ENCODE results near the gene ST6GALNAC3.

DNA sequence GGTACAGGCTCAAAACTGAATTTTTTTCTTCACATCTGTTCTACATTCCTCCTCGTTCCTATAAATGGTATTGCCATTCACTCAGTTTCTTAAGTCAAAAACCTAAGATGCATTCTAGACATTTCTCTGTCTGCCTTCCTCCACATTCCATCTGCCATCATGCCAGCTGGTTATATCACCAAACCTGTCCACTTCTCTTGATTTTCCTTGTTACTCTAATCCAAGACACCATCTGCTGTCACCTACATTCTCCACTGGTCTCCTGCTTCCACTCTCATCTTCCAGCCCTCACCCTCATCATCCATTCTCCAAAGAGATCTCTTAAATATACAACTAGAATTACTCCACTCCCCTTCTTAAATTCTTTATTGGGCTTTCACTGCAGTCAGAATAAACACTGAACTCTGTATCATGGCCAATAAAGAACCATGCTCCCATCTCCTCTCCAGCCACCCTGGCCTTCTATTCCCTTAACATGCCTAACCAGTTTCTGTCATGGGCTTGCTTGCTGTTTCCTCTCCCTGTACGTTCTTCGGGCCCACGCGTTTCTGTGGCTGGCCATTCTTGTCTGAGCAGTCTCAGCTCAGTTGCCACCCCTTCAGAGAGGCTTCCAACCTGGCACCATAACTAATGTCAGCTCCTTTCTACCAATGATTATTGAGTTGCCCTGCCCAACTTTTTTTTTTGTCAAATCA is 278.3 kb downstream of the ST6GALNAC3 start:
- TF ChIP-seq POLR2A (IDR thresholded peaks at IDR 0.05) (no peak), POLR2AphosphoS5 (IDR thresholded peaks at IDR 0.05) (no peak), EP300 (IDR thresholded peaks at IDR 0.05; ENCODE audit: low read depth) (no peak)
- TF ChIP-seq, protein P1, sequence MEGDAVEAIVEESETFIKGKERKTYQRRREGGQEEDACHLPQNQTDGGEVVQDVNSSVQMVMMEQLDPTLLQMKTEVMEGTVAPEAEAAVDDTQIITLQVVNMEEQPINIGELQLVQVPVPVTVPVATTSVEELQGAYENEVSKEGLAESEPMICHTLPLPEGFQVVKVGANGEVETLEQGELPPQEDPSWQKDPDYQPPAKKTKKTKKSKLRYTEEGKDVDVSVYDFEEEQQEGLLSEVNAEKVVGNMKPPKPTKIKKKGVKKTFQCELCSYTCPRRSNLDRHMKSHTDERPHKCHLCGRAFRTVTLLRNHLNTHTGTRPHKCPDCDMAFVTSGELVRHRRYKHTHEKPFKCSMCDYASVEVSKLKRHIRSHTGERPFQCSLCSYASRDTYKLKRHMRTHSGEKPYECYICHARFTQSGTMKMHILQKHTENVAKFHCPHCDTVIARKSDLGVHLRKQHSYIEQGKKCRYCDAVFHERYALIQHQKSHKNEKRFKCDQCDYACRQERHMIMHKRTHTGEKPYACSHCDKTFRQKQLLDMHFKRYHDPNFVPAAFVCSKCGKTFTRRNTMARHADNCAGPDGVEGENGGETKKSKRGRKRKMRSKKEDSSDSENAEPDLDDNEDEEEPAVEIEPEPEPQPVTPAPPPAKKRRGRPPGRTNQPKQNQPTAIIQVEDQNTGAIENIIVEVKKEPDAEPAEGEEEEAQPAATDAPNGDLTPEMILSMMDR (IDR thresholded peaks at IDR 0.05), result no peak
